Hematopoietic multipotent progenitor cell treated with erythropoietin and hydrocortisone succinate and interleukin-3 and kit ligand, for 15 days (in vitro differentiated cells): ENCODE data around the gene TENM3.

Experiments used
- DNase-seq: peaks from one replicate; pipeline ENCODE4 v3.0.0-alpha.2; 2015; ENCODE audit warnings: low spot score

The TENM3 gene

GRCh38 chr4:182847576-182848450 lies 604.6 kb downstream of the TENM3 start:
- no peak for DNase-seq

GRCh38 chr4:182848685-182849084 lies 605.5 kb downstream of the TENM3 start:
- no peak for DNase-seq
